GM19099 (cell line): Measurements from ENCODE around the gene SEMA3A.

ENCODE experiments used
- POLR2A ChIP-seq: IDR thresholded peaks from 3 replicates; pipeline ENCODE4 v1.6.1; 2011; ENCODE audit warnings: low read depth; ENCODE audit not compliant: insufficient read length; ENCODE audit errors: extremely low read depth

Gene SEMA3A

GRCh38 chr7:84177758-84178412, 16.7 kb downstream of the SEMA3A start:
- no peak for TF ChIP-seq POLR2A

GRCh38 chr7:84176716-84177115, 17.9 kb downstream of the SEMA3A start:
- TF ChIP-seq POLR2A, result no peak

- TF ChIP-seq POLR2A, result no peak
These were observed 19.1 kb downstream of the SEMA3A start for GRCh38 chr7:84175461-84175860.

GRCh38 chr7:84170646-84171045, 23.9 kb downstream of the SEMA3A start:
- TF ChIP-seq POLR2A, result no peak

DNA sequence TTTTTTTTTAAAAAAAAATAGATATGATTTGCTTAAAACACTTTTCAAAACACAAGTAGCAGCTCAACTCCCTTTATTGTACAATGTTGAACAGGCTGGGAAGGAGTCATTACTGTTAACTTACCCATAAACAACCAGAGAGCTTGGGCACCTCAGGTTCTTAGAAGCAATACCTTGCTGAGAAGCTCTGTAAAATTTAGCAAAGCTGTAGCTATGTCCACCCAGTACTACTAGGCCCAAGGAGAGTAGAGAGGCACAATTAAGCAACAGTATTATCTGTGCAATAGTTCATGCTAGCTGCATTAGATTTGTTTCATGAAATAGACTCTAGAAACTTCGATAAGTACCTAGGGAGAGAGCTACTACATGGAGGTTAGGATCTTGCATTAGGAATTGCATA, 32.0 kb downstream of the SEMA3A start:
- no peak for TF ChIP-seq POLR2A

GRCh38 chr7:84162125-84162524, 32.5 kb downstream of the SEMA3A start:
- no peak for TF ChIP-seq POLR2A

- TF ChIP-seq POLR2A, result no peak
These were observed 33.2 kb downstream of the SEMA3A start for GRCh38 chr7:84161398-84161797.

DNA sequence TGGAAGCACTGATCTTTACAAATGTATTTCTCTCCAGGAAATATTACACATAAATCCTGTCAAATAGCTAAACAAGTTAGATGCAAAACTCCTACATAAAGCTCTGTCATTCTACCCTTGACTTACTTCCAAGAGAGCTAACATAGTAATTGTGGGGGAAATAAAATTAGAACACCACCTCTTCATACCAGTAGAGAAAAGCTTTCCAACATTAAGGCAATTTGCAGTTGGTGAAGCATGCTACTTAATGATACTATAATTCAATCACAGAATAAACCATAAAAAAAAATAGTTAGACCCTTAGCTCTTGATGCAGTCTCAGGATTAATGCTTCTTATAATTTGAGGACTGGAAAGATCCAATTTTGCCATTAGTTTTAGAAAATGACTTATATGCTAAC, 35.2 kb downstream of the SEMA3A start:
- TF ChIP-seq POLR2A, result no peak

GRCh38 chr7:84157171-84157570, 37.4 kb downstream of the SEMA3A start:
- no peak for TF ChIP-seq POLR2A

- no peak for TF ChIP-seq POLR2A
These were observed 39.4 kb downstream of the SEMA3A start for GRCh38 chr7:84154991-84155781.

DNA sequence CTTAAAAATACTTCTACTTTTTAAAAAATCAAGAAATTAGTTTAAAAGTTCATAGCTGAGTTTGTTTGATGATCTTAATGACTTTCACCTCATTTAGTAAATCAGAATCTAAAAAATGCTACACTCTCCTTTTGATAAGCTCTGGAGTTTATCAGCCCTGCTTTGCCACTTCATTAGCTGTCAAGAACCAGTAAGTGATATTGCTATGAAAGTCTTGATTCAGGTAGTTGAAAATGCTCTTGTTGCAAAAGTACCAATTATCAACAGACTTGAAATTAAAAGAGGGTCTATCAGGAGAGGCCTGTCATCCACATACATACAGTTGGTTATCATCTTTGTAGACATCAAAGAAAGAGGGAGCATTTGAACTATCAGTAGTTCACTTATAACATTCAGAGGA, 41.6 kb downstream of the SEMA3A start:
- TF ChIP-seq POLR2A, result no peak

GRCh38 chr7:84149573-84149972, 45.0 kb downstream of the SEMA3A start:
- no peak for TF ChIP-seq POLR2A

GRCh38 chr7:84145892-84146291, 48.7 kb downstream of the SEMA3A start:
- no peak for TF ChIP-seq POLR2A

- TF ChIP-seq POLR2A, result no peak
These were observed 49.7 kb downstream of the SEMA3A start for GRCh38 chr7:84144935-84145334.

DNA sequence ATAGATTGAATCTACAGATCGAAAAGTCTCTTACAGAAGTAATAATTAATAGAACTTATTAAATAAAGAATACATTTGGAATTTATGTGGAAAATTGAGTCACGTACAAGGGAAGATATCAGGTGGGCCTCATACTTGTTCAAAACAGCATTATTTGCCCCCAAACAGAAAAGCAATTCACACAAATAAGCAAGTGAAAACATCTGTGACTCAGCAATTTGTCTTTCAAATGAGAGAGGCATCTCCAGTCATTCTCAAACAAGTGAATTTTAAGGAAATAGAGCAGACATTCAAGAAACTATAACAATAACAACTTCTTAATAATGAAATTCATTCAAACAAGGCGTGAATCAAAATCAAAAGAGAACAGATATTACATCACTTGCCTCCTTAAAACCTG, 50.1 kb downstream of the SEMA3A start:
- TF ChIP-seq POLR2A, result no peak

- TF ChIP-seq POLR2A, result no peak
These were observed 51.9 kb downstream of the SEMA3A start for GRCh38 chr7:84142726-84143125.
